Measurements from ENCODE around the gene IL1RL1.

The IL1RL1 gene

DNA sequence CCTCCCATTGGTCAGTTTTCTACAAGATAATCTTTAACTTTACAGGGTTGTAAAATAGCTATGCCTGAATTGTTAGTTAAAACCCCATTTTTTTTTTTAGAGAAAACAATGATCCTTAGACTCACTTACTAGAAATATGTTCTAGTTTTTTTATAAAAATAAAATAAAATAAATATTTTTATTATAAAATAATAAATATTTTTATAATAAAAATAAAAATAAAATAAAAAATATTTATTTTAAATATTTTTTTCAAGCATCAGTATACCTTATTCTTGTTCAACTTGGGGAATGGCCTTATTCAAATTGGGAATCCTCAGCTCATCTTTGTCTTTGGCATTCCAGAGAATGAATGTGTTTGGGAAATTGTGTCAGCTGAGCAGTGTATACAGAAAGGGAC lies 20.8 kb upstream of the IL1RL1 start:
- ChIA-PET POLR2A (ENCODE audit: low non-redundant PET) (no interaction called here), CTCF (interaction anchor here (0.6 kb wide), 1 partner anchor 270 kb away, joined by 3 read pairs; no protein-coding TSS in a partner anchor)
- no peak for DNase-seq (ENCODE audit: low spot score)
- H3K27ac ChIP-seq: no peak overlapping the region
- TF ChIP-seq, protein P1, sequence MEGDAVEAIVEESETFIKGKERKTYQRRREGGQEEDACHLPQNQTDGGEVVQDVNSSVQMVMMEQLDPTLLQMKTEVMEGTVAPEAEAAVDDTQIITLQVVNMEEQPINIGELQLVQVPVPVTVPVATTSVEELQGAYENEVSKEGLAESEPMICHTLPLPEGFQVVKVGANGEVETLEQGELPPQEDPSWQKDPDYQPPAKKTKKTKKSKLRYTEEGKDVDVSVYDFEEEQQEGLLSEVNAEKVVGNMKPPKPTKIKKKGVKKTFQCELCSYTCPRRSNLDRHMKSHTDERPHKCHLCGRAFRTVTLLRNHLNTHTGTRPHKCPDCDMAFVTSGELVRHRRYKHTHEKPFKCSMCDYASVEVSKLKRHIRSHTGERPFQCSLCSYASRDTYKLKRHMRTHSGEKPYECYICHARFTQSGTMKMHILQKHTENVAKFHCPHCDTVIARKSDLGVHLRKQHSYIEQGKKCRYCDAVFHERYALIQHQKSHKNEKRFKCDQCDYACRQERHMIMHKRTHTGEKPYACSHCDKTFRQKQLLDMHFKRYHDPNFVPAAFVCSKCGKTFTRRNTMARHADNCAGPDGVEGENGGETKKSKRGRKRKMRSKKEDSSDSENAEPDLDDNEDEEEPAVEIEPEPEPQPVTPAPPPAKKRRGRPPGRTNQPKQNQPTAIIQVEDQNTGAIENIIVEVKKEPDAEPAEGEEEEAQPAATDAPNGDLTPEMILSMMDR (conservative IDR thresholded peaks at IDR 0.05; ENCODE audit: low read depth): no peak

DNA sequence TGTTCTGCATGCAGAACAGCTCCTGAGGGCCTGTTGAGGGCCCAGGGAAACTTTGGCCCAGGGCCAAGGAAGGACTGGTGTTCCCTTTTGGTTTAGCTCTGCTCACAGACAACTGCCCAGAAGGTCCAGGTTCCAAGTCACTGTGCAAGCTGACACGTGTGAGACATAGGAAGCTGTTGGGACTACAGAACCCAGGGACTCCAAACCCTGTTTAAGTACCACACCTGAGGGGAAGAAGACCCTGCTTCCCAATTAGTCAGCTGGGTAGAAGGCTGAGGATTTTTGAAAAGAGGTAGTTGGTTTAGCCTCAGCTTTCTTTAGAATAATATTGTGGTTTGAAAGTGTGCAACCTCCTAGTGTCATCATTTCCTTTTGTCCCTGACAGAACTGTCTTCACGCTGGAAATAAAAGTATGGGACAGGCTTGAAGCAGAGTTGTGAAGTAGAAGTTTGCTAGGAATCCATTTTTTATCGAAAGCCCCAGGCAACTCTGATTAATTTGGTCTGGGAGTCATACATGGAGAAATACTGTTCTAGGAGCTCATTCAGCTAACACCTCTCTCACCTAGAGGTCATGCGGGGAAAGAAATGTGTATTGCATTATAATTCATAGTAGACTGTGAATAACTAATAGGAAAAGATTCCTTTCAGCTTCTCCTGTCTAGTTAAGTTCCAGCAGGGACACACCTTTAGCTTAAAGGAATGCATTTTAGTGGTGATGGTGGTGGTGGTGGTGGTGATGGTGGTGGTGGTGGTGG lies 19.9 kb upstream of the IL1RL1 start:
- POLR2A ChIA-PET (ENCODE audit: low non-redundant PET): interaction anchor here (0.6 kb wide), 1 partner anchor 17 kb away, joined by 7 read pairs; no protein-coding TSS in a partner anchor
- TF ChIP-seq, protein P1 (conservative IDR thresholded peaks at IDR 0.05; ENCODE audit: low read depth): no peak
- CTCF ChIA-PET: interaction anchor here (0.5 to 1.1 kb wide), 3 partner anchors 25 to 794 kb away, joined by 3 read pairs; no protein-coding TSS in a partner anchor
- DNase-seq (ENCODE audit: low spot score): no peak
- H3K27ac ChIP-seq: no peak overlapping the region

DNA sequence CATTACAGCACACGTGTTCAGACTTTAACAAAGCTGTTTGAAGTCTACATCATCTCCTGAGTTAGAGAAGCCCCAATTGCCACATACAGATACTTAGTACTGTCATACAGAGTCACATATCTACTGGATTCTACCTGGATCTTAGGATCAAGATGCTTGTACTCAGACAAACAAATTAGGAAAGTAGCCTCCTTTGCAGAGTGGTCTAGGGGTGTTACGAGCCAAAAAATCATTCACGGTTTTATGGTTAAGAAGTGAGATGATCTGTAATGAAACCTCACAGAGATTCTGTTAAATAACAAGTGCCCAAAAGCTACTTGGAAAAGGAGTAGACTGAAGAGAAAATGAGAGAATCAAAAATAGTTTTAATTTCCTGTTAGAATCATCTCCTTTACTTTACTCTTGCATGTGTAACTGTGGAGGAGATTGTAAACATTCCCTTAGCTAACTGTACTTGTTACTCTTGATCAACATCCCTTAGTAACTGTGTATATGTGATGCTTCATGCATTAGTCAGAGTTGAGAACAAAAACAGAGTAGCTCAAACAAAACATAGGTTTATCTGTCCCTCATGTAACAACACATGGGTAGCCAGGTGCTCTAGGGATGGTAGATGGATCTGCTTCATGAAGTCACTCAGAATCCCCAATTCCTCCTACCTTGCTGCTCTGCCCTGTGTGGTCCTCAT lies 16.4 kb upstream of the IL1RL1 start:
- DNase-seq (ENCODE audit: low spot score): peak; percentile 42
- CTCF ChIA-PET: no interaction called here
- H3K27ac ChIP-seq: no peak overlapping the region
- POLR2A ChIA-PET (ENCODE audit: low non-redundant PET): no interaction called here
- TF ChIP-seq, protein P1 (conservative IDR thresholded peaks at IDR 0.05; ENCODE audit: low read depth): no peak

DNA sequence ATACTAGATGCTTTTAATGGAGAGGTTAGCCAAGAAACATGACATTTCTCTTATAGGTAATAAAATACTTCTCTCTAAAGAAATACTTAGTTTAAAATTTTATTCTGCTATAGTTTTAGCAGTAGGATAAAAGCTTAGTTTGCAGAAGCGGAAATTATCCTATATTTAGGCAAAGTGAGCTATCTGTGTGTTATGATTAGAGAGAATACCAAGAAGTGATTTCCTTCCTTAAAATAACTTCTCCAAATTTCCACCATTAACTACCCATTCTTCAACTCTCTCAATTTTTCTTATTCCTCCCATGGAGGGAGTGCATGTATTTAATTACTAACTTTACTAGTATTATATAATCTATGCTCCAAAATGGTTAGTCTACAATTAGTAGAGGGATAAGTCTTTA lies 15.8 kb upstream of the IL1RL1 start:
- POLR2A ChIA-PET (ENCODE audit: low non-redundant PET): no interaction called here
- TF ChIP-seq, protein P1 (conservative IDR thresholded peaks at IDR 0.05; ENCODE audit: low read depth): no peak
- no peak overlapping the region for H3K27ac ChIP-seq
- DNase-seq (ENCODE audit: low spot score): no peak
- CTCF ChIA-PET: no interaction called here

DNA sequence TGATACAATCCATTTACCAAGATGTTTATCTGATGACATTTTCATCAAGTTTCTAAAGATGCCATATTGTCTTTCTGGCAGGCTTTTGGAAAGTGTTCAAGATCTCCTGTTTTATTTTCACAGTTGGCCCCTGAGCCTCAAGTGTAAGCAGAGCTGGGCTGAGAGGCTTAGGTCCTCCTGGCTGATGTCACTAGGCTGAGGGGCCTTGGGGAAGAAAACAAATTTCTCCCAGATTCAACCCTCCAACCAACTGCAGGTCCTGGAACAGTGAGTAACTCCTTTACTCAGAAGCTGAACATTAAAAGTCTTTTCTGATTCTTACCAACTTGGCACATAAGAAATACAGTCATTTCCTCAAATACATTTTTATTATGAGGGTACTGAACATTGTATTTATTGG lies 14.9 kb upstream of the IL1RL1 start:
- no peak overlapping the region for H3K27ac ChIP-seq
- TF ChIP-seq, protein P1 (conservative IDR thresholded peaks at IDR 0.05; ENCODE audit: low read depth): no peak
- DNase-seq (ENCODE audit: low spot score): no peak
- CTCF ChIA-PET: interaction anchor here (0.6 to 0.8 kb wide), 2 partner anchors 60 to 106 kb away, joined by 3 to 4 read pairs; no protein-coding TSS in a partner anchor
- POLR2A ChIA-PET (ENCODE audit: low non-redundant PET): no interaction called here

DNA sequence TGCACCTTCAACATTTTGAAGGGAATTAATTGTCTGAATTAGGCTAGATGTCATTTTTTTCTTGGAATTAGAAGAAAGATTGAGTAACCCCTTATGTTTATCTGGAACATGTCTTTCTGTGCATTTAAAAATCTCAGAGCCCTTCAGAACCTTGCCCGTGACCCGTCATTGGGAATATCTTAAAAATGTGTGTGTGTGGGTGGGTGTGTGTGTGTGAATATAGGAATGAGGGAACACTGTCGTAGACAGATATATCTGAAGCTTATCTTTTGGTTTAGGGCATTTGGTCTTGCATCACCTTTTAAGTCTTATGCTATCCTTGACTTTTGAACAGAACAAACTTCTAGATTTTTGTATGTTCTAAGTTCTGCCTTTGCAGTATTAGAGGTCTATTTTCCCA lies 13.5 kb upstream of the IL1RL1 start:
- ChIA-PET CTCF (no interaction called here), POLR2A (ENCODE audit: low non-redundant PET) (no interaction called here)
- DNase-seq (ENCODE audit: low spot score): no peak
- no peak overlapping the region for H3K27ac ChIP-seq
- TF ChIP-seq, protein P1 (conservative IDR thresholded peaks at IDR 0.05; ENCODE audit: low read depth): no peak

Measured in RWPE1 (cell line).